ENCODE measurements around the gene CPEB3.

CPEB3 gene

GRCh38 chr10:92284112-92284704, 6.7 kb downstream of the CPEB3 start:
- Histone ChIP-seq H3K9me3 (ENCODE audit: low read depth, low read length) (no peaks in the 10 kb centered on the region), H3K27ac (no peak overlapping the region), H3K36me3 (ENCODE audit: insufficient read depth, low read length) (no peaks in the 10 kb centered on the region), H3K9ac (ENCODE audit: insufficient read length) (no peak overlapping the region), H3K4me3 (no peak overlapping the region)
- no peak for TF ChIP-seq EZH2 (IDR thresholded peaks at IDR 0.05)
- no peak for DNase-seq (ENCODE audit: low read depth, low spot score)

GRCh38 chr10:92278996-92279696, 11.7 kb downstream of the CPEB3 start:
- H3K36me3 ChIP-seq (ENCODE audit: insufficient read depth, low read length), result no peaks in the 10 kb centered on the region
- no peaks in the 10 kb centered on the region for H3K9me3 ChIP-seq (ENCODE audit: low read depth, low read length)
- no peak overlapping the region for H3K4me3 ChIP-seq
- no peak for DNase-seq (ENCODE audit: low read depth, low spot score)
- no peak overlapping the region for H3K9ac ChIP-seq (ENCODE audit: insufficient read length)
- H3K27ac ChIP-seq, result no peak overlapping the region
- no peak for TF ChIP-seq FOXP2 (optimal IDR thresholded peaks at IDR 0.05; ENCODE audit: control extremely low read depth, extremely low read length, insufficient read depth)
- no peak for TF ChIP-seq EZH2 (IDR thresholded peaks at IDR 0.05)
- TF ChIP-seq POLR2AphosphoS5 (IDR thresholded peaks at IDR 0.05; ENCODE audit: borderline replicate concordance, low read depth, low read length), result no peak

- TF ChIP-seq EZH2 (IDR thresholded peaks at IDR 0.05), result no peak
- TF ChIP-seq FOXP2 (optimal IDR thresholded peaks at IDR 0.05; ENCODE audit: control extremely low read depth, extremely low read length, insufficient read depth), result no peak
- TF ChIP-seq POLR2AphosphoS5 (IDR thresholded peaks at IDR 0.05; ENCODE audit: borderline replicate concordance, low read depth, low read length), result no peak
- no peaks in the 10 kb centered on the region for H3K9me3 ChIP-seq (ENCODE audit: low read depth, low read length)
Measured at GRCh38 chr10:92274071-92274470, 16.8 kb downstream of the CPEB3 start.

GRCh38 chr10:92268748-92269147, 22.1 kb downstream of the CPEB3 start:
- Histone ChIP-seq H3K4me3 (no peak overlapping the region), H3K9ac (ENCODE audit: insufficient read length) (no peak overlapping the region), H3K36me3 (ENCODE audit: insufficient read depth, low read length) (no peaks in the 10 kb centered on the region), H3K27ac (no peak overlapping the region), H3K9me3 (ENCODE audit: low read depth, low read length) (no peaks in the 10 kb centered on the region)
- TF ChIP-seq FOXP2 (optimal IDR thresholded peaks at IDR 0.05; ENCODE audit: control extremely low read depth, extremely low read length, insufficient read depth) (no peak), EZH2 (IDR thresholded peaks at IDR 0.05) (no peak), POLR2AphosphoS5 (IDR thresholded peaks at IDR 0.05; ENCODE audit: borderline replicate concordance, low read depth, low read length) (no peak)
- no peak for DNase-seq (ENCODE audit: low read depth, low spot score)

More at GRCh38 chr10:92274071-92274470, 16.8 kb downstream of the CPEB3 start:
- no peak overlapping the region for H3K27ac ChIP-seq
- H3K9ac ChIP-seq (ENCODE audit: insufficient read length), result no peak overlapping the region
- no peaks in the 10 kb centered on the region for H3K36me3 ChIP-seq (ENCODE audit: insufficient read depth, low read length)
- no peak overlapping the region for H3K4me3 ChIP-seq
- no peak for DNase-seq (ENCODE audit: low read depth, low spot score)

GRCh38 chr10:92267343-92267742, 23.5 kb downstream of the CPEB3 start:
- no peak for DNase-seq (ENCODE audit: low read depth, low spot score)
- Histone ChIP-seq H3K36me3 (ENCODE audit: insufficient read depth, low read length) (no peaks in the 10 kb centered on the region), H3K4me3 (no peak overlapping the region), H3K9ac (ENCODE audit: insufficient read length) (no peak overlapping the region), H3K9me3 (ENCODE audit: low read depth, low read length) (no peaks in the 10 kb centered on the region), H3K27ac (no peak overlapping the region)
- TF ChIP-seq FOXP2 (optimal IDR thresholded peaks at IDR 0.05; ENCODE audit: control extremely low read depth, extremely low read length, insufficient read depth) (no peak), EZH2 (IDR thresholded peaks at IDR 0.05) (no peak), POLR2AphosphoS5 (IDR thresholded peaks at IDR 0.05; ENCODE audit: borderline replicate concordance, low read depth, low read length) (no peak)

- Histone ChIP-seq H3K36me3 (ENCODE audit: insufficient read depth, low read length) (no peaks in the 10 kb centered on the region), H3K9ac (ENCODE audit: insufficient read length) (no peak overlapping the region), H3K4me3 (no peak overlapping the region), H3K27ac (no peak overlapping the region), H3K9me3 (ENCODE audit: low read depth, low read length) (no peaks in the 10 kb centered on the region)
- no peak for DNase-seq (ENCODE audit: low read depth, low spot score)
- TF ChIP-seq FOXP2 (optimal IDR thresholded peaks at IDR 0.05; ENCODE audit: control extremely low read depth, extremely low read length, insufficient read depth), result no peak
- no peak for TF ChIP-seq EZH2 (IDR thresholded peaks at IDR 0.05)
- TF ChIP-seq POLR2AphosphoS5 (IDR thresholded peaks at IDR 0.05; ENCODE audit: borderline replicate concordance, low read depth, low read length), result no peak
Measured at GRCh38 chr10:92265687-92266258, 25.1 kb downstream of the CPEB3 start.

- H3K27ac ChIP-seq, result no peak overlapping the region
- no peak overlapping the region for H3K4me3 ChIP-seq
- no peaks in the 10 kb centered on the region for H3K9me3 ChIP-seq (ENCODE audit: low read depth, low read length)
- no peaks in the 10 kb centered on the region for H3K36me3 ChIP-seq (ENCODE audit: insufficient read depth, low read length)
- no peak overlapping the region for H3K9ac ChIP-seq (ENCODE audit: insufficient read length)
- TF ChIP-seq EZH2 (IDR thresholded peaks at IDR 0.05) (no peak), POLR2AphosphoS5 (IDR thresholded peaks at IDR 0.05; ENCODE audit: borderline replicate concordance, low read depth, low read length) (no peak), FOXP2 (optimal IDR thresholded peaks at IDR 0.05; ENCODE audit: control extremely low read depth, extremely low read length, insufficient read depth) (no peak)
- no peak for DNase-seq (ENCODE audit: low read depth, low spot score)
Measured at GRCh38 chr10:92264249-92264648, 26.6 kb downstream of the CPEB3 start.

- Histone ChIP-seq H3K27ac (no peak overlapping the region), H3K4me3 (no peak overlapping the region), H3K9me3 (ENCODE audit: low read depth, low read length) (no peaks in the 10 kb centered on the region), H3K9ac (ENCODE audit: insufficient read length) (no peak overlapping the region), H3K36me3 (ENCODE audit: insufficient read depth, low read length) (no peaks in the 10 kb centered on the region)
- no peak for DNase-seq (ENCODE audit: low read depth, low spot score)
- no peak for TF ChIP-seq POLR2AphosphoS5 (IDR thresholded peaks at IDR 0.05; ENCODE audit: borderline replicate concordance, low read depth, low read length)
- TF ChIP-seq EZH2 (IDR thresholded peaks at IDR 0.05), result no peak
- no peak for TF ChIP-seq FOXP2 (optimal IDR thresholded peaks at IDR 0.05; ENCODE audit: control extremely low read depth, extremely low read length, insufficient read depth)
Measured at GRCh38 chr10:92263396-92263795, 27.5 kb downstream of the CPEB3 start.
